Activated CD4-positive, alpha-beta T cell treated with anti-CD3 and anti-CD28 coated beads, Interleukin-10, Interleukin-2, amounts not matched to agents 100 ng/mL and 50 ng/mL, durations not matched to agents 16 hours and 8 hours (primary cell): ENCODE measurements around the gene AVPR2.

Source experiments
- DNase-seq: peaks from one replicate; pipeline ENCODE4 v3.0.0-alpha.2; 2020

AVPR2 gene

DNA sequence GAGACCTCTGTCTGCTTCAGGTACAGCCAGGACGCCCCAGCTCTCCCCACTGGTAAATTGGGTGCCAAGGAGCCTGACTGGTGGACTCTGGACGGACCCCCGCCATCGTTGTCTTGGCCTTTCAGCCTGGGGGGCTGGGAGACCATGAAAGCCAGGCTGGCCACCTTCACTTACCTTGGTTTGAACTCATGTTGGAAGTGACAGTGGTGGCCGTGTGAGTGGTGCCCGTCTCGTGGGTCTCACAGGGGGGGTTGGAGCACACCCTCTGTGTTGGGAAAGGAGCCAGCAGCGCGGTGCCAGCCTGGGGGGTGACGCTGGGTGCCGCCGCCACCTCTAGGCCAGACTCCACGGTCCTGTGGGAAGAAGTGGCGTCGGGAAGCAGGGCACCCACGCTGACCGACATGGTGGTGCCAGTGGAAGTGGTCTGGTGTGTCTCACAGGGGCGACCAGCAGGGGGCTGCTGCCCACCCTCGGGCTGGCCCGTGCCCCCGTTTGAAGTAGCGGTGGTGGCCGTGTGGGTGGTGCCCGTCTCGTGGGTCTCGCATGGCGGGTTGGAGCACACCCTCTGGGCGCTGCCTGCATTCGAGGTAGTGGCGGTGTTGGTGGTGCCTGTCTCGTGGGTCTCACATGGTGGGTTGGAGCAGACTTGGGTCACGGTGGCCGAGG lies 49.6 kb downstream of the AVPR2 start:
- no peak for DNase-seq

- DNase-seq: no peak
Measured at GRCh38 chrX:153954558-153955227, 50.2 kb downstream of the AVPR2 start.

- DNase-seq: no peak
Measured at GRCh38 chrX:153955228-153955732, 50.8 kb downstream of the AVPR2 start.

GRCh38 chrX:153956044-153956907 lies 51.8 kb downstream of the AVPR2 start:
- DNase-seq: no peak
